Endothelial cell (in vitro differentiated cells): ENCODE measurements around the gene NME7. TPM values are rescaled to one million over a fixed set of nuclear protein-coding genes. Genes with fewer than 3 reads are reported as not detected.

Experiments used
- DNase-seq: peaks from one replicate; pipeline ENCODE4 v3.0.0; 2021; ENCODE audit warnings: low spot score
- H3K27ac Mint-ChIP-seq: one replicate; pipeline ENCODE4 v1.8.0; 2021; ENCODE audit warnings: mixed read lengths, inconsistent platforms; ENCODE audit not compliant: unreplicated experiment
- H3K27me3 Mint-ChIP-seq: one replicate; pipeline ENCODE4 v1.8.0; 2021; ENCODE audit warnings: mild to moderate bottlenecking, moderate library complexity, mixed read lengths, inconsistent platforms; ENCODE audit not compliant: unreplicated experiment
- H3K36me3 Mint-ChIP-seq: one replicate; pipeline ENCODE4 v1.8.0; 2021; ENCODE audit warnings: mild to moderate bottlenecking, low read depth, mixed read lengths, inconsistent platforms; ENCODE audit not compliant: unreplicated experiment
- H3K4me1 Mint-ChIP-seq: one replicate; pipeline ENCODE4 v1.8.0; 2021; ENCODE audit warnings: mild to moderate bottlenecking, mixed read lengths, inconsistent platforms; ENCODE audit not compliant: unreplicated experiment
- H3K4me3 Mint-ChIP-seq: one replicate; pipeline ENCODE4 v1.8.0; 2021; ENCODE audit warnings: mild to moderate bottlenecking, mixed read lengths, inconsistent platforms; ENCODE audit not compliant: unreplicated experiment
- H3K9me3 Mint-ChIP-seq: one replicate; pipeline ENCODE4 v1.8.0; 2021; ENCODE audit warnings: mixed read lengths, inconsistent platforms; ENCODE audit not compliant: unreplicated experiment
- CTCF ChIP-seq: fragments of 200-600 bp; sonication (generic); IDR thresholded peaks from one replicate; pipeline ENCODE4 v1.5.0; 2021; ENCODE audit warnings: antibody characterized with exemption; ENCODE audit not compliant: unreplicated experiment
- total RNA-seq: library from RNA; stranded (reverse); fragmentation: NEBNext Ultra II Directional; extraction: Animal tissue kit (Norgen Biotek cat#: 25700); gene quantifications from one replicate; pipeline ENCODE4 v1.2.1, GENCODE V29; 2021; ENCODE audit not compliant: unreplicated experiment

Gene NME7
- total RNA-seq, 1 donor from 2014 or later, result 18.9 TPM

GRCh38 chr1:169156580-169156979 lies 211.0 kb downstream of the NME7 start:
- Mint-ChIP-seq H3K36me3 (no peaks in the 10 kb centered on the region), H3K4me1 (no peaks in the 10 kb centered on the region), H3K27me3 (no peaks in the 10 kb centered on the region), H3K27ac (no peak overlapping the region), H3K4me3 (no peak overlapping the region), H3K9me3 (no peaks in the 10 kb centered on the region)
- TF ChIP-seq CTCF, result no peak
- DNase-seq, result no peak

GRCh38 chr1:169155675-169156074 lies 211.9 kb downstream of the NME7 start:
- no peak for TF ChIP-seq CTCF
- H3K4me3 Mint-ChIP-seq, result no peak overlapping the region
- H3K27me3 Mint-ChIP-seq, result no peaks in the 10 kb centered on the region
- DNase-seq, result no peak
- H3K36me3 Mint-ChIP-seq, result no peaks in the 10 kb centered on the region
- H3K4me1 Mint-ChIP-seq, result no peaks in the 10 kb centered on the region
- H3K27ac Mint-ChIP-seq, result no peak overlapping the region
- H3K9me3 Mint-ChIP-seq, result no peaks in the 10 kb centered on the region

- Mint-ChIP-seq H3K27ac (no peak overlapping the region), H3K27me3 (peaks cover 2% of the 10 kb centered on the region), H3K9me3 (no peaks in the 10 kb centered on the region), H3K36me3 (no peaks in the 10 kb centered on the region), H3K4me3 (no peak overlapping the region), H3K4me1 (peaks cover 5% of the 10 kb centered on the region)
- DNase-seq, result no peak
- TF ChIP-seq CTCF, result no peak
Measured at GRCh38 chr1:169151338-169151837, 216.2 kb downstream of the NME7 start.

GRCh38 chr1:169150641-169151337 lies 216.8 kb downstream of the NME7 start:
- TF ChIP-seq CTCF, result no peak
- peaks cover 2% of the 10 kb centered on the region for H3K27me3 Mint-ChIP-seq
- H3K9me3 Mint-ChIP-seq, result no peaks in the 10 kb centered on the region
- no peak overlapping the region for H3K4me3 Mint-ChIP-seq
- H3K27ac Mint-ChIP-seq, result no peak overlapping the region
- no peaks in the 10 kb centered on the region for H3K36me3 Mint-ChIP-seq
- no peak for DNase-seq
- peaks cover 5% of the 10 kb centered on the region for H3K4me1 Mint-ChIP-seq

- TF ChIP-seq CTCF, result no peak
- Mint-ChIP-seq H3K4me1 (peaks cover 5% of the 10 kb centered on the region), H3K27ac (no peak overlapping the region), H3K4me3 (no peak overlapping the region), H3K27me3 (peaks cover 2% of the 10 kb centered on the region), H3K36me3 (no peaks in the 10 kb centered on the region), H3K9me3 (no peaks in the 10 kb centered on the region)
- no peak for DNase-seq
Measured at GRCh38 chr1:169149555-169150286, 217.9 kb downstream of the NME7 start.
